ELR (cell line): ENCODE measurements around the gene CACNA2D3.
A peak's percentile ranks its signal among the peaks of the same experiment; 100 is the strongest.
"Not testable (repeated sequence)": the region's sequence is repeated elsewhere in the genome, so short reads cannot be mapped to it uniquely, and the experiment has no call there.

Source experiments
- DNase-seq: peaks from one replicate; pipeline ENCODE4 v3.0.0-alpha.2; 2015; ENCODE audit warnings: low read depth

The CACNA2D3 gene

GRCh38 chr3:54122324-54123002, at the start of gene CACNA2D3:
Gene CACNA2D3 (plus strand): TSS chr3:54122552.
- DNase-seq = no peak

GRCh38 chr3:54073386-54073785, 49.0 kb upstream of the CACNA2D3 start:
- DNase-seq = no peak

GRCh38 chr3:54079314-54079713, 43.0 kb upstream of the CACNA2D3 start:
- no peak for DNase-seq

GRCh38 chr3:54079730-54080325, 42.5 kb upstream of the CACNA2D3 start:
- no peak for DNase-seq

- no peak for DNase-seq
Measured at GRCh38 chr3:54083921-54084320, 38.4 kb upstream of the CACNA2D3 start.

GRCh38 chr3:54085936-54086335, 36.4 kb upstream of the CACNA2D3 start:
- no peak for DNase-seq

- no peak for DNase-seq
Measured at GRCh38 chr3:54086652-54087405, 35.5 kb upstream of the CACNA2D3 start.

GRCh38 chr3:54087581-54088410, 34.6 kb upstream of the CACNA2D3 start:
- no peak for DNase-seq

GRCh38 chr3:54093491-54094248, 28.7 kb upstream of the CACNA2D3 start:
- DNase-seq = no peak

GRCh38 chr3:54094926-54095325, 27.4 kb upstream of the CACNA2D3 start:
- peak; percentile 3 for DNase-seq

- no peak for DNase-seq
Measured at GRCh38 chr3:54099381-54099780, 23.0 kb upstream of the CACNA2D3 start.

GRCh38 chr3:54104084-54104483, 18.3 kb upstream of the CACNA2D3 start:
- DNase-seq = no peak

- DNase-seq = not testable (repeated sequence)
Measured at GRCh38 chr3:54116129-54116528, 6.2 kb upstream of the CACNA2D3 start.

- DNase-seq = no peak
Measured at GRCh38 chr3:54120657-54121413, 1.5 kb upstream of the CACNA2D3 start.

- no peak for DNase-seq
Measured at GRCh38 chr3:54121414-54122323, 683 bp upstream of the CACNA2D3 start.

- DNase-seq = no peak
Measured at GRCh38 chr3:54123003-54123775, 837 bp downstream of the CACNA2D3 start.

- no peak for DNase-seq
Measured at GRCh38 chr3:54123776-54124196, 1.4 kb downstream of the CACNA2D3 start.

- DNase-seq = no peak
Measured at GRCh38 chr3:54125300-54125699, 2.9 kb downstream of the CACNA2D3 start.

GRCh38 chr3:54126551-54126950, 4.2 kb downstream of the CACNA2D3 start:
- no peak for DNase-seq
